GM13977 (cell line): ENCODE results near the gene CEP192.

Experiments
- DNase-seq: peaks from one replicate; pipeline ENCODE4 v3.0.0; 2012; ENCODE audit warnings: low spot score
- CTCF ChIP-seq: IDR thresholded peaks from 2 replicates; pipeline ENCODE4 v1.5.1; 2012; ENCODE audit warnings: mild to moderate bottlenecking, control low read depth; ENCODE audit not compliant: insufficient read depth; ENCODE audit errors: extremely low read depth, missing control alignments
- in situ Hi-C: fragments of 300-500 bp; cut with MboI; formaldehyde crosslinking; loops from one replicate; pipeline ENCODE4 v1.12.0; 2022; ENCODE audit warnings: low sequenced_read_pairs, low pct_unique_long_range_greater_than_20kb, mixed read lengths, inconsistent platforms; ENCODE audit not compliant: unreplicated experiment

CEP192 gene

GRCh38 chr18:12990967-12991820, at the start of gene CEP192:
CEP192 (plus strand) TSS chr18:12991362; CDS start chr18:12999425, 8,063 bp downstream.
- peak; percentile 95 for DNase-seq
- in situ Hi-C loops: no loop called here
- peak; percentile 26 for TF ChIP-seq CTCF

- no peak for DNase-seq
- in situ Hi-C loops: loop anchor here (25.0 kb wide), 1 partner anchor 556 kb away; the partner anchor contains the start of gene AFG3L2
- no peak for TF ChIP-seq CTCF
Observed at GRCh38 chr18:12943215-12943614, 47.9 kb upstream of the CEP192 start.

GRCh38 chr18:12944709-12945108, 46.5 kb upstream of the CEP192 start:
- in situ Hi-C loops: loop anchor here (25.0 kb wide), 1 partner anchor 557 kb away; the partner anchor contains the start of gene AFG3L2
- DNase-seq: no peak
- TF ChIP-seq CTCF: no peak

GRCh38 chr18:12946549-12947284, 44.4 kb upstream of the CEP192 start:
- TF ChIP-seq CTCF: no peak
- in situ Hi-C loops: loop anchor here (25.0 kb wide), 1 partner anchor 559 kb away; the partner anchor contains the start of gene AFG3L2
- no peak for DNase-seq

- no peak for TF ChIP-seq CTCF
- peak; percentile 98 for DNase-seq
- in situ Hi-C loops: loop anchor here (25.0 kb wide), 1 partner anchor 560 kb away; the partner anchor contains the start of gene AFG3L2
Observed at GRCh38 chr18:12947285-12948049, 43.7 kb upstream of the CEP192 start, which contains the start of gene SEH1L. SEH1L (plus strand) TSS chr18:12948011; CDS start chr18:12948122, 111 bp downstream.
